NCI-H1092 (cell line): ENCODE results near the gene MLPH.

ENCODE experiments used
- DNase-seq: peaks from one replicate; lab custom pipeline; 2025; lab: John Stamatoyannopoulos, UW

Gene MLPH

DNA sequence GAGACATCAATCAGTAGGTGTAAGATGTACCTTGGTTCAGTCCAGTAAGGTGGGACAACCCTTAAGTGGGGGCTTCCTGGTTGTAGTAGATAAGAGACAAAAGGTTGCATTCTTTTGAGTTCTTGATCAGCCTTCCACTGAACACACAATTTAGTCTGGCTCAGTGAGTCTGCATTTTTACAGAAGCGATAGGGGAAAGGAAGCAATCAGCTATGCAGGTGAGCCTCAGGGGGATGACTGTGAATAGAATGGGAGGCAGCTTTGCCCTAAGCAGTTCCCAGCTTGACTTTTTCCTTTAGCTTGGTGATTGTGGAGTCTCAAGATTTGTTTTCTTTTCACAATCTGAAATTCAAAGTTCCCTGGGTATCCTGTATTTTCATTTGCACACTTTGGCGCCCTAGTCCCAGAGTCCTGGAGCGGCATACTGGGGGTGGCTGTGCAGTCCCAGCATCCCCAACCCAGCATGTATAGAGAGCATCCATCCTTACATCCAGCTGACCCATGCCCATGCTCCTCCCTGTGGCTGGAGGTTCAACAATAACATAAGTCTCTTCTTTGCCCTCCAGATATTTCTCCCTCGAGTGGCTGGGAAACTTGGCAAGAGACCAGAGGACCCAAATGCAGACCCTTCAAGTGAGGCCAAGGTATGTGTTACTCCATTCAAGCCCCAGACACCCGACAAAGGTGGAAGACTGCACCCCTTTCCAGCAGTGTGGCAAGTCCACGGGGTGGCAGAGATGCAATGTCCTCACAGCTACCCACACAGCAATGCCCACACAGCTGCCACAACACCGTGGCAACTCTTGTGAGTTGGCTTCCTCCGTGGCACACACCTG is 59.2 kb downstream of the MLPH start:
- no peak for DNase-seq

DNA sequence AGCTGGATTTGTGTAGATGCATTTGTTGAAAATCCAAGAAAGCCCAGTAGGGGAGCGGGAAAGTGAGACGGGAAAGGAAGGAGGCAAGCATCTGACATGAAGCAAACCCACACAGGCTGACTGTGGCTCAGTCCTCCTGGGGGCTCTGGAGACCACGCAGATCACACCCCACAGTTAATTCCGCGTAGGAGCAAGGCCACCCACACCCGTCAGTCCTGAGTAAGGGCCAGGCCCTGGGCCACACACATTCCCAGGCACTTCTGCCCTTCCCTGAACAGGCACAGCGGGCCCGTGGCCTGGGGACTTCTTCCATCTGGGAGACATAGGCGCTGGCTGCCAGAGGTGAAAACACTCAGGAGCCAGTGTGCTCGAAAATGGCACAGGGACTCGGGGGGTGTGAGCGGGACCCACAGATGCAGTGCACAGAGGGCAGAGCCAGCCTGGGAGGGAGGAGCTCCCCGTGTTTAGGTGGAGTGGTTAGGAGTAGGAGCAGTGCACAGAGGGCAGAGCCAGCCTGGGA is 59.9 kb downstream of the MLPH start:
- DNase-seq = no peak

DNA sequence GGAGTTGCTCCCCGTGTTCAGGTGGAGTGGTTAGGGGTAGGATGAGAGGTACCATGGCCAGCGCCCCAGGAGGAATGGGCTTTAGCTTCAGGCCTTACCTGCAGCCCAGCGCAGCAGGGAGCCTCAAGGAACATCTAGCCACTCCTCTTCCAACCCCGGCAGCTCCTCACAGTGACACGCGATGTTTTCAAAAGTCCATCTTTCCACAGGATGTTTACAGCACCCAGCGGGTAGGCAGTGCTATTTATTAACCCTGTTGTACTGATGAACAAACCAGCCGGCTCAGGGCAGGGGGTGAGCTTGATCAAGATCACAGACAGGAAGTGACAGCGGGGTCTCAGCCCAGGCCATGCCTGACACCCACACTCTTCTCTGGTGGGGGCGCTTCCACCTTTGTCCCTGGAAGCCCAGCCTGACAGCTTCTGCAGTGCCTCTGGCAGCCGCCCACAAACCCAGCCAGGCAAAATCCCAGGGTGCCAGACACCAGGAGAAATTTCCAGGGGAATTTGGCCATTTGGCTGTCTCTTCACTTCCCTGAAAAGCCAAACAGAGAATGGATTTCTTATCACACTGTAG is 60.9 kb downstream of the MLPH start:
- no peak for DNase-seq

- DNase-seq = no peak
Observed at GRCh38 chr2:237549216-237549615, 62.2 kb downstream of the MLPH start.

GRCh38 chr2:237549643-237550415 is 62.8 kb downstream of the MLPH start:
- no peak for DNase-seq

DNA sequence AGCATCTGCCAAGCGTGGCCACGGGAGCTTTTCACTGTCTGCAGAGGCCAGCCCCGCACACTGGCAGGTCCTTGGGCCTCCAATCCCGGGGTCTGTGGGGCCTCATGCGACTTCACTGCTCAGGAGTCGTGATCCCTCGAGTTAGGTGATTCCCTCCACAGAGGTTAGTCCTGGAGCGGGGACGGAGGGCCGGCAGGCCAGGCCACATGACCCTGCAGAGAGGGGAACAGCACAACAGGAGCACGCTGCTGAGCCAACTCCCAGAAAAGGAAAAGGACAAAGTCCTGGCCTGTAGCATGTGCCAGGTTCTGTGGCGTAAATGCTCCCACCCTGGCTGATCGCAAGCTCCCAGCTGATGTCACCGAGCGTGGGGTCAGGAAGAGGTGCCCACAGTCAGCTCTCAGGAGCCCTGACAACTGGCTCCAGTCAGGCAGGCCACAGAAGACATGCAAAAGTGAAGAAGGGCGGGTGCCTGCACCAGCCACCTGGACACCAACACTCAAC is 64.1 kb downstream of the MLPH start:
- DNase-seq = no peak

- DNase-seq = no peak
Observed at GRCh38 chr2:237552908-237553307, 65.9 kb downstream of the MLPH start.

DNA sequence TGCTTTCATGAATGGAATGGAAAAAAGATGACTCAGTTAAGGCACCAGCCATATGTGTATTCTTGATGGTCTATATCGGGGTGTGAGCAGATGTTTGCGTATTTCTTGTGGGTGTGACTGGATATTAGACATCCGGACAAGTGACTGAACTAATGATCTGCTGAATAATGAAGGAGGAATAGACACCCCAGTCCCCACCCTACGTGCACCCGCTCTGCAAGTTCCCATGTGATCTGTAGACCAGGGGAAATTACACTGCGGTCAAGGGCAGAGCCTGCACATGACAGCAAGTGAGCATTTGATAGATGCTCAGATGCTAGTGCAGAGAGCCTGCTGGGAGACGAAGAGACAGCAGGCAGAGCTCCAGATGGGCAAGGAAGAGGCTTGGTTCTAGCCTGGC is 66.9 kb downstream of the MLPH start:
- no peak for DNase-seq

DNA sequence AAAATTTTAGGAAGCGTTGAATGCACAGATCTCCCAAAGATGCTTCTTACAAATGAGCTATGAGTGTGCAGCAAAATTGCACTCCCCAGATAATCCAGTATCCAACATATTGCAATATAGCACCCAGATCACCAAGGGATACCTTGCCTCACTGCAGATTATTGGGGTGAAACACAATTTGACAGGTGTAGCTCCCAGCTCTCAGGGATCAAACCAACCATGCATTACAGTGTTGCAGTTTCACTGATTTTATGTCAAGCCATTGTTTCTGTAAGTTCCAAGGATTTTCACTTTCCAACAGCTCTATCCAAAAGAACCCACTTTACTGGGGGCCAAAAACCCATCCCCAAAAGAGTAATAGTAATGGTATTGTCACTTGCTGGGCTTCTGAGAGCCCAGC is 68.5 kb downstream of the MLPH start:
- DNase-seq = no peak

GRCh38 chr2:237556773-237557632 is 70.0 kb downstream of the MLPH start:
- DNase-seq = no peak

- no peak for DNase-seq
Observed at GRCh38 chr2:237557633-237558015, 70.6 kb downstream of the MLPH start.

GRCh38 chr2:237558961-237559641 is 72.0 kb downstream of the MLPH start:
- DNase-seq = peak; percentile 26

- no peak for DNase-seq
Observed at GRCh38 chr2:237561221-237561620, 74.2 kb downstream of the MLPH start.

DNA sequence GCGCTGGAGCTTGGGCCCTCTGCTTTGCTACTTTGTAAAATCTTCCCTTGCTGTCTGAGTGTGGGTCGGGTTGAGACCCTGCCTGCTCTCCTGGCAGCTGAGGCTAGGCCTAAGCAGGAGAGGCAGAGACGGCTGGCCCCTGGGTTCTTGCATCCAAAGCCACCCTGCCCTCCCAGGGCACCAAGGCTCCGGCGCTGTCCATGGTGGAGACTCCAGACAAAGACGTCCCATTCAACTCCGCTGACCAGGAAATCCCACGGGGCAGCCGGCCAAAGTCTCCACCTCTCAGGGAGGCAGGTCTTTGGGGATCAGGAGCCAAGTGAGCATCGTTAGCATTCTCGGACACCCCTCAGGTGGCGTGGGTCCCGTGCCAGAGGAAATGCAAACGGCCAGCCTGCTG is 76.8 kb downstream of the MLPH start:
- no peak for DNase-seq

GRCh38 chr2:237564526-237565131 is 77.6 kb downstream of the MLPH start:
- DNase-seq = no peak

DNA sequence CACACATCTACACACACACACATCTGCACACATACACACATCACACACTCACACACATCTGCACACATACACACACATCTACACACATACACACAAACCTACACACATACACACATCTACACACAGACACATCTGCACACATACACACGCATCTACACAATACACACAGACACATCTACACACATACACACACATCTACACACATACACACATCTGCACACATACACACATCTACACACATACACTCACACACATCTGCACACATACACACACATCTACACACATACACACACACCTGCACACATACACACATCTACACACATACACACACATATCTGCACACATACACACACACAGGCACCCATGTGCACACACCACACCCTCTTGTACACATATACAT is 78.9 kb downstream of the MLPH start:
- DNase-seq = no peak

GRCh38 chr2:237566401-237567235 is 79.6 kb downstream of the MLPH start, which contains the start of gene PRLH:
TSS of gene PRLH (plus strand) at chr2:237566574. CDS start at chr2:237566574, 0 bp downstream.
- no peak for DNase-seq

DNA sequence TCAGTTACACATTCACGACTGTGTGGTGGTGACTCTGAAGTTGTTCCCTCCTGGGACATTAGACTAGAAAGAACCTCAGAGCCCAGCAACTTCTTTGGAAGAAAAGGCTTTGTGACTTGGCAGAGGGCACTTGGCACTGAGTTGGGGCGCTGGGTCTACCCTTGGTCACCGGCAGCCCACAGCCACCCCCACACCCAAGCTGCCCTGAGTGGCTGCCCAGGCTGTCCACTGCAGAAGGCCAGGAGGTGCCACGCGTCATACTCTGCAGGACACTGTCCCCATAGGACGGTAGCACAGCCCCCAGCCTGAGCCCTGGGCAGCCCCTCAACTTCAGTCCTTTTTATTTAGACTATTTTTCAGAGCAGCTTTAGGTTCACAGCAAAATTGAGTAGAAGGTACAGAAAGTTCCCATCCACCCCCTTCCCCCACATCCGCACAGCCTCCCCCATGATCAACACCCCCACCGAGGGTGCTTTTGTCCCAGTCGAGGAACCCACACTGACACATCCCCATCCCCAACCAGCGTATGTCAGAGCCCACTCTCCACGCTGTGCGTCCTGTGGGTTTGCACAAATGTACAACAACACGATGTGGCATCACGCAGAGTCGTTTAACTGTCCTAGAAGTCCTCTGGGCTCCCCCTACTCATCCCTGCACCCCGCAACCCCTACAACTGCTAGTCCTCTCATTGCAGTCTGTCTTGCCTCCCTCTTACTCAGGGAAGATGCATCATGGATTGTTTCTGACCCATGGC is 80.4 kb downstream of the MLPH start:
- DNase-seq = no peak

GRCh38 chr2:237568121-237568660 is 81.1 kb downstream of the MLPH start:
- DNase-seq = no peak
